ENCODE measurements around the gene PPP1R14C.

- TF ChIP-seq CTCF (conservative IDR thresholded peaks at IDR 0.05; ENCODE audit: low read depth in 2 of 2) = no peak
- no peak for TF ChIP-seq REST (IDR thresholded peaks at IDR 0.05; ENCODE audit: unreplicated experiment)
- no peak for TF ChIP-seq EZH2 (IDR thresholded peaks at IDR 0.05; ENCODE audit: low read depth, unreplicated experiment)
- TF ChIP-seq ZNF331 (CRISPR knock-in tag; IDR thresholded peaks at IDR 0.05; ENCODE audit: low read depth) = no peak
- no peak for TF ChIP-seq ZNF114 (CRISPR knock-in tag; IDR thresholded peaks at IDR 0.05)
- no peak for TF ChIP-seq CREB1 (CRISPR knock-in tag; IDR thresholded peaks at IDR 0.05; ENCODE audit: low read depth)
- TF ChIP-seq POLR2AphosphoS5 (IDR thresholded peaks at IDR 0.05; ENCODE audit: low read depth) = no peak
- TF ChIP-seq JUNB (IDR thresholded peaks at IDR 0.05; ENCODE audit: unreplicated experiment) = no peak
- TF ChIP-seq EZH2phosphoT487 (IDR thresholded peaks at IDR 0.05; ENCODE audit: unreplicated experiment) = no peak
- no peak for TF ChIP-seq STAT1 (IDR thresholded peaks at IDR 0.05; ENCODE audit: unreplicated experiment)
- no peak for TF ChIP-seq ETS1 (IDR thresholded peaks at IDR 0.05)
- TF ChIP-seq NANOG (IDR thresholded peaks at IDR 0.05; ENCODE audit: borderline replicate concordance) = no peak
- no peak for TF ChIP-seq ZNF462 (CRISPR knock-in tag; IDR thresholded peaks at IDR 0.05)
Observed at GRCh38 chr6:150276168-150276936, 133.5 kb downstream of the PPP1R14C start.
